Measurements from ENCODE around the gene MSGN1.

MSGN1 gene

GRCh38 chr2:17849275-17849674 is 33.0 kb downstream of the MSGN1 start:
- DNase-seq (ENCODE audit: low spot score), result no peak

- DNase-seq (ENCODE audit: low spot score), result no peak
Observed at GRCh38 chr2:17850151-17850550, 33.9 kb downstream of the MSGN1 start.

GRCh38 chr2:17851731-17852585 is 35.7 kb downstream of the MSGN1 start:
- DNase-seq (ENCODE audit: low spot score), result peak; percentile 71

- no peak for DNase-seq (ENCODE audit: low spot score)
Observed at GRCh38 chr2:17853799-17854198, 37.5 kb downstream of the MSGN1 start.

GRCh38 chr2:17857021-17857420 is 40.8 kb downstream of the MSGN1 start:
- no peak for DNase-seq (ENCODE audit: low spot score)

- no peak for DNase-seq (ENCODE audit: low spot score)
Observed at GRCh38 chr2:17858064-17858463, 41.8 kb downstream of the MSGN1 start.

GRCh38 chr2:17863539-17863938 is 47.3 kb downstream of the MSGN1 start:
- DNase-seq (ENCODE audit: low spot score), result no peak

- no peak for DNase-seq (ENCODE audit: low spot score)
Observed at GRCh38 chr2:17864676-17865075, 48.4 kb downstream of the MSGN1 start.

- no peak for DNase-seq (ENCODE audit: low spot score)
Observed at GRCh38 chr2:17867133-17867532, 50.9 kb downstream of the MSGN1 start.
